HTERT RPE-1 (cell line): ENCODE data around the gene DNPH1.

Experiments
- in situ Hi-C: fragments of 300-500 bp; cut with MboI; formaldehyde crosslinking; loops from 4 replicates; pipeline ENCODE4 v1.14.3; 2020; ENCODE audit warnings: low sequenced_read_pairs

The DNPH1 gene

DNA sequence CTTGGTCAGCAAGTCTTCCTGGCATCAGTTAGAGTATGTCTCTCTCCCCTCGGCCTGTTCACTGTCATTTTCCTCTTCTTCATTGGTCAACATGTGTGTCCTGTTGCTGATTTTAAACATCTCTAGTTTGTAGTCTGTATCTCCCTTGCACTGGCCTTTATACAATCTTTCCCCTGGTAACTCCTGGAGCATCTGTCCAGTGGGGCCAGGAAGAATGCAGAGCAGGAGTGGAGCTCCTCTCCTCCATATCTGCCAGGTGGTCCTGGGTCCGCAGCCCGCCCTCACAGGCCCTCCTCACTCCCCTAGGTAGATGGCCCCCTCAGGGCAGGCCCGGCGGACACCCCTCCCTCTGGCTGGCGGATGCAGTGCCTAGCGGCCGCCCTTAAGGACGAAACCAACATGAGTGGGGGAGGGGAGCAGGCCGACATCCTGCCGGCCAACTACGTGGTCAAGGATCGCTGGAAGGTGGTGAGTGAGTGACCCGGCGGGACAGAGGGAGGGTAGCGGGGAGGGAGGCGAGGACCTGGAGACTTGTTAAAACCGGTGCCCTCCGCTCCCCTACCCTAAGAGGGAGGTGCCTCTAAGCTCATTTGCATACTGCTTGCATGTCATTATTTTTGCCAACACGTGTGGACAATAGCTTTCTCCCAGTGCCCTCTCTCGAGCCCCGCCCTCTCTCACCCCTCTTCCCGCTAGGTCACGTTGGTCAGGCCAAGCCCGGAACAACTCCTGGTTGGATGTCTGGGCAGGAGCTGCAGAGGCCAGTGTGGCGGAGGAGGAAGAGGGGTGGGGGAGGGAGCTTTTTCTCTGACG is 17.2 kb upstream of the DNPH1 start:
- in situ Hi-C loops: no loop called here

DNA sequence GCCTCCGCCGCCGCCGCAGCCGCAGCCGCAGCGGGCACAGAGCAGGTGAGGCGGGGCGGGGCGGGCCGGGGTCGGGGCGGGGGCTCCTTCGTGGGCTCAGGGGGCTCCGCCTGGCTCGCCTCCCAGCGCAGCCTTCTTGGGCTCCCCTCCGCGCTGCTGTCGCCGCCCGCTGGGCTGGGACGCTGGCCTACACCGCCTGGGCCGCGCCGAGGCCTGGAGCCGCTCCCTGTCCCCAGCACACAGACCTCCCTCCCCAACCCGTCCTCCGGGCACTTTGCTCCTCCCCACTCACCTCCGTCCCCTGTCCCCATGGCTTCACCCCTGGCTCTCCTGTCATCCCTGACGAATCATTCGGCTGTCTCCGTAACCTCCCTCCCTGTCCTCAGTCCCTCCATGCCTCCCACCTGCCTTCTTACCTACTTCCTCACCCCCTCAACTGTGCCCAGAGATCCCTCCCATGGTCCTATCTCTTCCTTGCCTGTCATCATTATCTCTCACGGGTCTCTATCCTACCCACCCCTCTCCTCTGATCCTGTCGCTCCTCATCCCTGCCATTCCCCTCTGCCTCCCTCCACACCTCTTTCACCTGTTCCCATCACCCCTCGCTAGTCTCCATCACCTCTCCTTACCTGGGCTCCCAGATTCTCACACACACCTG is 14.5 kb upstream of the DNPH1 start:
- in situ Hi-C loops: no loop called here

DNA sequence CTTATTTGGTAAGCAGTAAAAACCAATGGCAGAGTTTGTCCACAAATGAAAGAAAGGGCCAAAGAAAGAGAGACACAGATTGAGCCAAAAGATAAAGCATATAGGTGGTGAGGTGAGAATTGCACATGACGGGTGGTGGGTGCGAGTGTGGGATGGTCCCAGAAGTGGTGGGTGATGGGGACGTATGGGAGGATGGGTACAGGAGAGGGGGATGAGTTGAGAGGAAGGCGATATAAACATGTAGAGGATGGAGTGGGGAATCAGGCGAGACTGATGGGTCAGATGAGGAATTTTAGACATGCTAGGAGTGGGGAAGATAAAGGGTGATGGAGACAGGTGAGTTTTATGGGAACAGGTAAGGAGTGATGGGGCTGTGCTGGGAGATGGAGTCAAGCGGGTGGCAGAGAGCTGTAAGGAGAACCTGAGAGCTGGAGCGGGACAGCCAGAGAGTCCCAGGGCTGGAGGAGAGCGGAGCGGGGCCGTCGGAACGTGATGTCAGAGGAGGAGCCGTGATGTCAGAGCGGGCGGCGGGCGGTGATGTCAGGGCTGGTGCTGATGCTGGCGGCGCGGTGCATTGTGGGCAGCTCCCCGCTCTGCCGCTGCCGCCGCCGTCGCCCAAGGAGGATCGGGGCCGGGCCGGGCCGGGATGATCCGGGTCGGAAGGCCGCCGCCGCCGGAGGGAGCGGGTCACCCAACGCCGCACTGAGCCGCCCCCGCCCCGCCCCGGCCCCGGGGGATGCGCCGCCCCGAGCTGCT is 13.8 kb upstream of the DNPH1 start, which contains the start of gene TTBK1:
Gene TTBK1 (plus strand): TSS at position 574 of the 756 bp plus-strand sequence. CDS start 3,180 bp downstream, outside the sequence.
- in situ Hi-C loops: no loop called here

DNA sequence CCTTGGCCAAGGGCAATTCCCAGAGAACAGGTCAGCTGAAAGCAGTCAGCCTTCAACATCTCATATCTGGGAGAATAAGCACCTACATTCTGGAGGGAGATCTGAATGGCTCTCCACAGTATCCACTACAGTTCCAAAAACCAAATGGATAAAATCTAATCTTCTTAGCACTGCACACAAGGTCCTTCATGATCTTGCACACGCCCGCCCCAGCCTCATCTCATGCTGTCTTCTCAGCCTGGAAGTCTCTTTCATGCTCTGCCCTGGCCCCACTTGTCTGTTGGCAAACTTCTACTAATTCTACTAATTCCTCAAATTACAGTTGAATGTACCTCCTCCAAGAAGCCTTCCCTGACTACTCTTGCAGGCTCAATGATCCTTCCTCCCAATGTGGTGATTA is 12.2 kb upstream of the DNPH1 start:
- in situ Hi-C loops: no loop called here

DNA sequence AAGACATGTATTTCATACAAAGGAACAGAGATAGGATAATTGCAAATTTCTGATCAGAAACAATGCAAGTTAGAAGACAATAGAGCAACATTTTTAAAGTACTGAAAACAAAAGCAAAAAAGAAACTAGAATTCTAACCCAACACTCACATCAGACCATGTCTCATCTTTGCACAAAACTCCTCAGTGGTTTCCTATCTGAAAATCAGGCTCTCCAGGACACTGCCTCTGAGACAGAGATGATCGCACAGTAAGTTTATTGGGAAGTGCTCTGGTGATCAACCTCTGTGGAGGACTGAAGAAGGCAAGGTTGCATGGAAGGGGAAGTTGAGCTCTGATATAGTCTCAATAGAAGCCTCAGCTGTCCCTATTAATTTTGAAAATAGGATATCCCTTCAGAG is 11.7 kb upstream of the DNPH1 start:
- in situ Hi-C loops: no loop called here

DNA sequence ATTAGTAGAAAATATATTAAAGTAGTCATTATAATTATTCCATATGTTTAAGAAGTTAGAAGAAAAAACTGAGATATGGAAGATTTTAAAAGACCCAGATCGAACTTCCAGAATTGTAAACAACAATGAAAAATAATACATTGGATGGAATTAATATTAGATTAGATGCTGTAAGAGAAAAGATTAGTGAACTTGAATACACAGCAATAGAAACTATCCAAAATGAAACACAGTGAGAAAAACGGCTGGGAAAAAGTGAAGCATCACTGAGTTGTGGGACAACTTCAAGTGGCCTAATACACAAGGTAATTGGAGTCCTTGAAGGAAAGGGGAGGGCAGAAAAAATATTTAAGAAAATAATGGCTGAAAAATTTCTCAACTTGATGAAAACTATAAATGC is 9.8 kb upstream of the DNPH1 start:
- in situ Hi-C loops: no loop called here

DNA sequence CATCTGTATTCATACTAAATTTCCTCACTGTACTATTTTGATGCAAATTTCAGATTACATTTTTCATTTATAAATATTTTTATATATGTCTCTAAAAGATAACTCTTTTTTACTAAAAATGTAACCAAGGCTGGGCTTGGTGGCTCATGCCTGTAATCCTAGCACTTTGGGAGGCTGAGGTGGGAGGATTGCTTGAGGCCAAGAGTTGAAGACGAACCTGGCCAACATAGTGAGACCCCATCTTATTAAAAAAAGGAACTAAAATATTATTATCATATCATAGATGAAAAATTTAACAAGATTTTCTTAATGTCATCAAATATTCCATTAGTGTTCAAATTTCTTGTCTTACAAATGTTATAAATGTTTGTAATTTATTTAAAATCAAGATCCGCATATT is 6.6 kb upstream of the DNPH1 start:
- in situ Hi-C loops: no loop called here

DNA sequence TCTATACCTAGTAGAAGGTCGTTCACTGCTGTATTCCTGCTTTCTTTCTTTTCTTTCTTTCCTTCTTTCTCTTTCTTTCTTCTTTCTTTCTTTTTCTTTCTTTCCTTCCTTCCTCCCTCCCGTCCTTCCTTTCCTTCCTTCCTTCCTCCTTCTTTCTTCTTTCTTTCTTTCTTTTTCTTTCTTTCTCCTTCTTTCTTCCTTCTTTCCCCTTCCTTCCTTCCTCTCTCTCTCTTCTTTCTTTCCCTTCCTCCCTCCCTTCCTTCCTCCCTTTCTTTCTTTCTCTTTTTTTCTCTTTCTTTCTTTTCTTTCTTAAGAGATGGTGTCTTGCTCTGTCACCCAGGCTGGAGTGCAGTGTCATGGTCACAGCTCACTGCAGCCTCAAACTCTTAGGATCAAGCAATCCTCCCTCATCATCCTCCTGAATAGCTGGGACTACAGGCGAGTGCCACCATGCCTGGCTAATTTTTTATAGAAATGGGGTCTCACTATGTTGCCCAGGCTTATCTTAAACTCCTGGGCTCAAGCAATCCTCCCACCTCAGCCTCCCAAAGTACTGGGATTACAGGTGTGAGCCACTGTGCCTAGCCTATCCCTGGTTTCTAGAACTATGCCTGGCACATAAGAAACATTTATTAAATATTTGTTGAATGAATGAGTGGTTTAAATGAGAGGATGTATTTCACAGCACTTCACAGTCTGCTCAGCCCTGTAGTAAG is 2.6 kb upstream of the DNPH1 start:
- in situ Hi-C loops: no loop called here

DNA sequence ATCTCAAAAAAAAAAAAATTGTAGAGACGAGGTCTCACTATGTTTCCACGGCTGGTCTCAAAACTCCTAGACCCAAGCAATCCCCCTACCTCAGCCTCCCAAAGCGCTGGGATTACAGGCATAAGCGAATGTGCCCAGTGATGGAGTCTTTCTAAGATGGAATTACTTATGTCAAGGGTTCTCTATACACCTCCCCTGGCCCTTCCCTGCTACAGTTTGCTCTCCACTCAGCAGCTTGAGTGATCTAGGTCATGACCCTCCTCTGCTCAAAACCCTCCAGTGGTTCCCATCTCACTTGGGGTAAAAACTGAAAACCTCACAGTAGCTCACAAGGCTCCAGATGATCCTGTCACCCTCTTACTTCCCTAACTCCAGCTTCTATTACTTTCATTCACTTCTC is 1.8 kb upstream of the DNPH1 start:
- in situ Hi-C loops: no loop called here

DNA sequence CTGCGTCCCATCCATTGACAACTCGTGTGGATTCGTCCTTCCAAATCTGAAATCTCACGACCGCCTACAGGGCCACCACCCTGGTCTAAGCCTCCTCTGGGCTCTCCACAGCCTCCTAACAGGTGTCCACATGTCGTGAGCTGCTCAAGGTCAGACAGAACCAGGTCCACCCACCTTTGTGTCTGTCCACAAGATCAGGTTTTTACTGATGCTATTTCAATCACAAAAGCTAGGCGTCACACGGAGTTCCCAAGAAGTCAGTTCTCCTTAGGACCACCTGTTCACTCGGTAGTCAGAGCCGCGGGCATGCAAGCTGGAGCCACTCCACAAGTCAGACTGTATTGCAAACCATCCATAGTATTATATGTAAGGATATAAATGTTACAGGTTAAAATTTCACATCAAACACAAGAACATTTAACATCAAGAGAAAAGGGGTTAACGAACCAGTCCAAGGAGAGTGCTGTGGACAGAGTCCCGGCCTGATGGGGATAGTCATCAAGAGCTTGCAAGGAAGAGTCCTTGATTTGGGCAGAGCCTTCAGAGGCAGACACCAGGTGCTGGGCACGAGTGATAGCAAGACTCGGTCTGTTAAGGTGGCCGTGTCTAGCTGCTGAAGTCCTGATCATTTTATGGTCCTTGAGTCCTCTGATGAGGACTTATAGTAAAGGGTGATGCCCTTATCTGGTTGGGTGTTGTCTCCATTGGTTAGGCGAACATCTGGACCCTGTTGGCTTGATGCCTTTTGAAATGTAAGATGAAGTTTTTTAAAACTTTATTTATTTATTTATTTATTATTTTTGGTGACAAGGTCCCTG is 731 bp upstream of the DNPH1 start:
- in situ Hi-C loops: no loop called here

DNA sequence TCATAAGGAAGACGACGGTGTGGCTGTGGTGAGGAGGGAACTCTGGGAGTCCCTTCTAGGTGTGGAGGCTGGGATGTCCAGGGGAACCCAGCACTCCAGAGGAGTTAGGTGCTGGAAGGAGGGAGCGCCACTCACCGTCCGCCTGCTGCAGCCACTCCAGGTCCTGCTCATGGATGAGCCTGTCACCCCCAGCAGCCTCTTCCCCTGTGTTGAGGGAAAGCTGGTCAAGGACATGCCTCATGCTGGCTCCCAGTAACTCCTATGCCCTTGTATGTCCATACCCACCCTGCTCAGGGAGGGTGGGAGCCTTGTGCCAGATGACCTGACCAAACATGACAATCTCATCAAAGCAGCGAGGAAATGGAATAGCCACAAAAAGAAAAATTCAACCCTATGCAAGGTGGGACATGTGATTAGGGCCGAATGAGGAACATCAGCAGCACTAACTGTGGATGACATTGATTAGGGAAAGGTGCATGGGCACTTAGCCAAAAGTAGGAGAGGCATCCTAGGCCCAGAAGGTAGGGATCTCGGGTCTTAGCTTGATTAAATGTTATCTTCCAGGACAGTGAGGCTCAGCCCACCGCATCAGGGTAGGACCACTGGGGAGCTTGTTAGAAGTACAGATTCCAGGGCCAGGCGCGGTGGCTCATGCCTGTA is 3.0 kb downstream of the DNPH1 start:
- in situ Hi-C loops: no loop called here

DNA sequence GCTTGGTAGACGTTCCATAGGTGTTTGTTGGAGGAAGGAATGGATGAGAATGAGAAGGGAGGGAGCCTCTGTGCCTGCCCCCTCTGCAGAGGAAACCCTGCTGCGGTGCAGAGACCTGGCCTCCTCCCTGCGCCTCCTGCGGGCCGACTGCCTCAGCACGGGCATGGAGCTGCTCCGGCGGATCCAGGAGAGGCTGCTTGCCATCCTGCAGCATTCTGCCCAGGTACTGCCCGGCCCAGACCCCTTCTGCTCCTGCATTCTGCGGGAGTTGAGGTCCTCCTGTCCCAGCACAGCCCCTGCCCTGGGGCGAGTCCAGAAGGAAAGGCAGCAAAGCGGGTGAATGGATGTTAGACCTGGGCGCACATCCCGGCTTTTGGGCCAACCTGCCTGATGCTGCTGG is 6.1 kb downstream of the DNPH1 start:
- in situ Hi-C loops: no loop called here

DNA sequence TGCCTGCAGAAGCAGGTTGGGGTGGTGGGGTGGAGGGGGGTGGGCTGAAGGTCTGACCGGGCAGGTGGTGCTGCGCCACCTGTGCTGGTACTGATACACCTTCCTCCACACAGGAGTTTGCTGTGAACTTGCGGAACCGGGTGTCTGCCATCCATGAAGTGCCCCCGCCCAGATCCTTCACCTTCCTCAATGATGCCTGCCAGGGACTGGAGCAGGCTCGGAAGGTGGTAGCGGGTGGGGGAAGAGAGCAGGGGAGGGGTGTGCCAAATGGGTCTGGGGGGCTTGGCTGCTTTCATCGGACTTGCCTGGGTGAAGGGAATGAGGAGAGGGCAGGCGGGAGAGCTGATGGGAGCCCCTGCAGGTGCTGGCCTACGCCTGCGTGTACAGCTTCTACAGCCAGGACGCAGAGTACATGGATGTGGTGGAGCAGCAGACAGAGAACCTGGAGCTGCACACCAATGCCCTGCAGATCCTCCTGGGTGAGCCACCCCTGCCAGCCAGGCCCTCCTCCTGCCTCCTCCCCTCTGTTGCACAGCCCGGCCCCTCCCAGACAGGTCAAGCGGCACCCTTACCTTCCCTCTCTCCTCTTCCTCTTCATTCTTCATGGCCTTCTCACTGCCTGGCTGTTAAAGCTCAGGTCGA is 6.7 kb downstream of the DNPH1 start:
- in situ Hi-C loops: no loop called here

DNA sequence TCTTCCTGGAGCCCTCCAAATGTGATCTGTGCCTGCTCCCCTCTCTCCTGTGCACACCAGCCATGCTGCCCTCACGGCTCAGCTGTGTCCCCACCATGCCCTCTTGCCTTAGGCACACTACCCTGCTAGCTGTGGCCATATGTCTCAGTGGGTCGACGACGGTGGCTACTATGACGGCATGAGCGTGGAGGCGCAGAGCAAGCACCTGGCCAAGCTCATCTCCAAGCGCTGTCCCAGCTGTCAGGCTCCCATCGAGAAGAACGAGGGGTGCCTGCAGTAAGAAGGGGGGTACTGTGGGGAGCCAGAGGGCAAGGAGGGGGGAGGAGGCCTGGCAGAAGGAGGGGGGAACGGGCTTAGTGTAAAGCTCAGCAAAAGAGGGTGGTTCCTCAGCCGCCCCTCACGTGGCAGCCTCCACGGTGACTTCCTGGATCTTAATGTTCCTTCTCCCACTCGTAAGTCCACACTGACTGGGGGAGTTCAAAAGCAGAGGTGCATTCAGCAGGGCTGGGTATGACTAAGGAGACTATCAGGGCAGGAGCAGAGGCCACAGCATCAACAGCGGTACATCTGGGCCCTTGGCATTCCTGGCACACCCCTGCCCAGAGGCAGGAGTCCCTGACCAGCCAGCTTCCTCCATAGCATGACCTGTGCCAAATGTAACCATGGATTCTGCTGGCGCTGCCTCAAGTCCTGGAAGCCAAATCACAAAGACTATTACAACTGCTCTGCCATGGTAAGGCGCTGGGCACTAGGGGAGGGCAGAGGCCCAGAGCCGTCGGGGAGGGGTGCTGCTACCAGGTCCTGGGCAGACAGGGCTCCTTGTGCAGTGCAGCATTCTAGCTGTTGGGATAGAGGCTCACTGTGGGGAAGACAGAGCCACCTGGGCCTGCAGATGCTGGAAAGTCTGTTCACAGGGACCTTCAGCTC is 8.0 kb downstream of the DNPH1 start:
- in situ Hi-C loops: no loop called here

DNA sequence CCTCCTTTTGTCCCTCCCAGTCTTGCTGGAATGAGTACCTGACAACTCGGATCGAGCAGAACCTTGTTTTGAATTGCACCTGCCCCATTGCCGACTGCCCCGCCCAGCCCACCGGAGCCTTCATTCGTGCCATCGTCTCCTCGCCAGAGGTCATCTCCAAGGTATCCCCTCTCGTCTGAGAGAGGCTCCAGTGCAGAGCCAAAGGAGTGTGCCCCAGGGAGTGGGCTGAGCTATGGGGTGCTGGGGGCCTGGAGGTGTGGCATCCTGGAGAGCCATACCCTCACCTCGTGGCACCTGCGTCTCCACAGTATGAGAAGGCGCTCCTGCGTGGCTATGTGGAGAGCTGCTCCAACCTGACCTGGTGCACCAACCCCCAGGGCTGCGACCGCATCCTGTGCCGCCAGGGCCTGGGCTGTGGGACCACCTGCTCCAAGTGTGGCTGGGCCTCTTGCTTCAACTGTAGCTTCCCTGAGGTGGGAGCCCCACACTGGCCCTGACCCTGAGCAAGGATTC is 8.8 kb downstream of the DNPH1 start:
- in situ Hi-C loops: no loop called here

DNA sequence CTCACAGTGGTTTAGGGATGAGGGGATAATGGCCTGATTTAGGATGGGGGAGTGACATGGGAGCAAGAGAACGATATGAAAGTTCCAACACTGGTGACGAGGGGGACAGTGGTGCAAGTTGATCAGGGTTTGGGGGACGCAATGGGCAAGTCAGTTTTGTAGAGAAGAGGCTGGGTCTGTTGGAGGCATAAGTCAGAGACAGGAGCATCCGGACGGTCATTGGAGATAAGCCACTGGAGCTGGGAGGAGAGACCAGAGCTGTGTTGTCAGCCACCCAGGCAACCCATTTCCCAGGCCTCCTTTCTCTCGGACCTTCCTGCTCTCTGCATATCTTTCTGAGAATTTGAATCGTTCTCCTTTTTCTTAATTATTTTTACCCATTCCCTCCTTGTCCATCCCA is 9.5 kb downstream of the DNPH1 start:
- in situ Hi-C loops: no loop called here

DNA sequence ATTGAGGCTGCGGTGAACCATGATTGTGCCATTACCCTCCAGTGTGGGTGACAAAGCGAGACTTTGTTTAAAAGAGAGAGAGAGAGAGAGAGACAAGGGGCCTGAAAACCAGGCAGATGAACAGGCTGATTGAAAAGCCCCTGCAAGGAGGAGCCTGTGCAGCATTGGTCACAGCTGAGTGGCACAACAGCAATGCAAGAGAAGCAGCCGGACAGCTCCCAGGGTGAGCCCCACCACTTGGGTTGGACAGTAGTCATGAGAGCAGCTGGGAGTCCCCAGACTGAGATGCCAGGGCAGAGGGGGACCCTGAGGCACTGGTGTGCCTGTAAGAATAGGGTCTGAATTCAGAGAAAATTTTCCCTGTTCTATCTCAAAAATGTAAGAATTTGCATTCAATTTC is 10.2 kb downstream of the DNPH1 start:
- in situ Hi-C loops: no loop called here

DNA sequence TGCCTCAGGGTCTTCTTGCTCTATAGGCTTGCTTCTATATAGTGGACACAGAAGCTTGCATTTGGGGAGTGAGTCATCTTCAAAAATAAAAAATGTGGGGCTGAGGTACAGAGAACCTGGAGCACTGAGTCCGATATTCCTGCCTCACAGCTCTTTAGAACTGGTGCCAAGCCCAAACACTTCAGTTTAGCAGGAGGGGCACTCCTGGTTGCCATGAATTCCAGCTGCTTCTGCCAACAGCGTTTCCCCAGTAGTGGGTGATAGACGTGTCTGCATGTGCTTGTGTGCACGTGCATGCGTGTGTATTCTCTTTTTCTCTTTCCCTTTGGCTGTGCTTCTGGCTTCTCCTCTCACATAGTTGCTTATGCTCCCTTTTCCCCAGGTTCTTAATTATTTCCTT is 11.9 kb downstream of the DNPH1 start:
- in situ Hi-C loops: no loop called here
